Neural cell (in vitro differentiated cells): Measurements from ENCODE around the gene ITPR2. TPM values are rescaled to one million over a fixed set of nuclear protein-coding genes. Genes with fewer than 3 reads are reported as not detected.

ENCODE experiments used
- H2AFZ ChIP-seq: fragments of 200-600, 300-800 bp; sonication (generic), shearing (Covaris generic); 2 replicates; pipeline ENCODE4 v1.6.0; 2014; ENCODE audit warnings: low read depth, mild to moderate bottlenecking, antibody characterized with exemption, low read length, moderate library complexity
- H3F3A ChIP-seq: fragments of 200-600 bp; shearing (Covaris generic); 2 replicates; pipeline ENCODE4 v1.6.1; 2016; ENCODE audit warnings: mild to moderate bottlenecking, moderate library complexity, mixed read lengths, antibody characterized with exemption, low read length; ENCODE audit not compliant: insufficient read depth, poor library complexity, severe bottlenecking
- H3K27ac ChIP-seq: fragments of 200-600, 300-800 bp; sonication (generic), shearing (Covaris generic); 2 replicates; pipeline ENCODE4 v1.5.1; 2014; ENCODE audit warnings: mild to moderate bottlenecking, low read length, moderate library complexity
- H3K27me3 ChIP-seq: fragments of 300-800, 200-600 bp; sonication (generic), shearing (Covaris generic); 2 replicates; pipeline ENCODE4 v1.6.0; 2014; ENCODE audit warnings: mild to moderate bottlenecking, low read depth, low read length, moderate library complexity; ENCODE audit not compliant: insufficient read depth
- H3K36me3 ChIP-seq: fragments of 300-800, 200-600 bp; sonication (generic), shearing (Covaris generic); 2 replicates; pipeline ENCODE4 v1.5.1; 2014; ENCODE audit warnings: mild to moderate bottlenecking, antibody characterized with exemption, low read length, moderate library complexity; ENCODE audit not compliant: insufficient read depth
- H3K4me2 ChIP-seq: fragments of 300-800, 200-600 bp; sonication (generic), shearing (Covaris generic); 2 replicates; pipeline ENCODE4 v1.6.0; 2014; ENCODE audit warnings: mild to moderate bottlenecking, low read length
- H3K4me3 ChIP-seq: fragments of 300-800, 200-600 bp; sonication (generic), shearing (Covaris generic); 2 replicates; pipeline ENCODE4 v1.5.1; 2014; ENCODE audit warnings: mild to moderate bottlenecking, low read length, moderate library complexity
- H3K79me2 ChIP-seq: fragments of 200-600 bp; shearing (Covaris generic); replicated peaks from 2 replicates; pipeline ENCODE4 v1.6.0; 2014; ENCODE audit warnings: mild to moderate bottlenecking, low read length, moderate library complexity; ENCODE audit not compliant: insufficient read depth
- H3K9ac ChIP-seq: fragments of 300-800, 200-600 bp; sonication (generic), shearing (Covaris generic); 2 replicates; pipeline ENCODE4 v1.6.1; 2016; ENCODE audit warnings: mild to moderate bottlenecking, low read length, mixed read lengths
- H3K9me2 ChIP-seq: fragments of 200-600 bp; shearing (Covaris generic); 2 replicates; pipeline ENCODE4 v1.6.1; 2016; ENCODE audit warnings: mild to moderate bottlenecking, low read length, mixed read lengths; ENCODE audit not compliant: insufficient read depth
- H3K9me3 ChIP-seq: fragments of 200-600, 300-800 bp; sonication (generic), shearing (Covaris generic); 2 replicates; pipeline ENCODE4 v1.6.1; 2016; ENCODE audit warnings: mild to moderate bottlenecking, mixed run types, low read length, moderate library complexity, mixed read lengths
- H4K20me1 ChIP-seq: fragments of 200-600 bp; shearing (Covaris generic); 2 replicates; pipeline ENCODE4 v1.6.1; 2016; ENCODE audit warnings: mild to moderate bottlenecking, mixed run types; ENCODE audit not compliant: insufficient read depth
- EP300 ChIP-seq: fragments of 450-650 bp; conservative IDR thresholded peaks from 2 replicates; pipeline ENCODE4 v1.6.1; 2014; ENCODE audit warnings: antibody characterized with exemption, mild to moderate bottlenecking, moderate library complexity; ENCODE audit not compliant: poor library complexity, severe bottlenecking
- EZH2 ChIP-seq: fragments of 200-600, 300-800 bp; shearing (Covaris generic), sonication (generic); IDR thresholded peaks from 2 replicates; pipeline ENCODE4 v1.6.1; 2014; ENCODE audit warnings: antibody characterized with exemption, low read length, borderline replicate concordance, mild to moderate bottlenecking; ENCODE audit not compliant: insufficient read depth, poor library complexity, severe bottlenecking
- MXI1 ChIP-seq: fragments of 450-650 bp; conservative IDR thresholded peaks from 2 replicates; pipeline ENCODE4 v1.6.1; 2014; ENCODE audit warnings: antibody characterized with exemption, mild to moderate bottlenecking; ENCODE audit not compliant: poor library complexity, severe bottlenecking
- POLR2AphosphoS5 ChIP-seq: IDR thresholded peaks from 2 replicates; pipeline ENCODE4 v1.6.1; 2012
- RAD21 ChIP-seq: fragments of 450-650 bp; conservative IDR thresholded peaks from 2 replicates; pipeline ENCODE4 v1.6.1; 2014; ENCODE audit warnings: antibody characterized with exemption, mild to moderate bottlenecking, moderate library complexity
- REST ChIP-seq: IDR thresholded peaks from 2 replicates; pipeline ENCODE4 v1.6.1; 2012; ENCODE audit warnings: borderline replicate concordance
- SMC3 ChIP-seq: fragments of 450-650 bp; conservative IDR thresholded peaks from 2 replicates; pipeline ENCODE4 v1.6.1; 2014; ENCODE audit warnings: antibody characterized with exemption, mild to moderate bottlenecking, moderate library complexity; ENCODE audit not compliant: poor library complexity
- TAF1 ChIP-seq: IDR thresholded peaks from 2 replicates; pipeline ENCODE4 v1.6.1; 2012; ENCODE audit warnings: low read depth
- polyA plus RNA-seq: library from polyadenylated mRNA; depleted of rRNA; stranded (reverse); fragments of >200 nt; gene quantifications from 2 replicates; pipeline ENCODE4 v1.2.3, GENCODE V29; 2014
- TF ChIP-seq, protein P1 (sequence below): fragments of 450-650 bp; IDR thresholded peaks from 2 replicates; pipeline ENCODE4 v1.5.1; 2014; ENCODE audit warnings: antibody characterized with exemption, mild to moderate bottlenecking, moderate library complexity; ENCODE audit not compliant: poor library complexity, severe bottlenecking

ITPR2 gene
- polyA plus RNA-seq, 1 donor from 2014 or later, result 2.0 TPM

DNA sequence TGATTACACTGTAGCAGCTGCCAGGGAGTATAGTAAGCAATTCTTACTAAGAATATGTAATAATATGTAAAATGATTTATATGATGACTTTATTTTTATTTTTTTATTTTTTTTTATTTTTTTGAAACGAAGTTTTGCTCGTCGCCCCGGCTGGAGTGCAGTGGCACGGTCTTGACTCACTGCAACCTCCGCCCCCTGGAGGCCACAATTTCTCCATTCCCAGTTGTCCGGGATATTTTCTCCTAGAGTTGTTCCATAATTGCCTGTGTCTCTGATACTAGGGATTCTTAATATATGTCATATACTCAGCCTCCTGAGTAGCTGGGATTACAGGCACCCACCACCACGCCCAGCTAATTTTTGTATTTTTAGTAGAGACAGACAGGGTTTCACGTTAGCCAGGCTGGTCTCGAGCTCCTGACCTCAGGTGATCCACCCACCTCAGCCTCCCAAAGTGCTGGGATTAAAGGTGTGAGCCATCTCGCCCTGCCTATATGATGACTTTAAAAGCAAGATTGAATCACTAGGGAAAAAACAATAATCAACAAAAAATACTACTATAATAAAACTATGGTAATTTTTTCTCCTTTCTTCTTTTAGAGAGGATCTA is 12.2 kb upstream of the ITPR2 start:
- no peaks in the 10 kb centered on the region for H4K20me1 ChIP-seq
- H3K79me2 ChIP-seq, result no peaks in the 10 kb centered on the region
- no peaks in the 10 kb centered on the region for H3K27me3 ChIP-seq
- TF ChIP-seq POLR2AphosphoS5 (no peak), REST (no peak), MXI1 (no peak), TAF1 (no peak), RAD21 (no peak), EP300 (no peak), SMC3 (no peak)
- TF ChIP-seq, protein P1, sequence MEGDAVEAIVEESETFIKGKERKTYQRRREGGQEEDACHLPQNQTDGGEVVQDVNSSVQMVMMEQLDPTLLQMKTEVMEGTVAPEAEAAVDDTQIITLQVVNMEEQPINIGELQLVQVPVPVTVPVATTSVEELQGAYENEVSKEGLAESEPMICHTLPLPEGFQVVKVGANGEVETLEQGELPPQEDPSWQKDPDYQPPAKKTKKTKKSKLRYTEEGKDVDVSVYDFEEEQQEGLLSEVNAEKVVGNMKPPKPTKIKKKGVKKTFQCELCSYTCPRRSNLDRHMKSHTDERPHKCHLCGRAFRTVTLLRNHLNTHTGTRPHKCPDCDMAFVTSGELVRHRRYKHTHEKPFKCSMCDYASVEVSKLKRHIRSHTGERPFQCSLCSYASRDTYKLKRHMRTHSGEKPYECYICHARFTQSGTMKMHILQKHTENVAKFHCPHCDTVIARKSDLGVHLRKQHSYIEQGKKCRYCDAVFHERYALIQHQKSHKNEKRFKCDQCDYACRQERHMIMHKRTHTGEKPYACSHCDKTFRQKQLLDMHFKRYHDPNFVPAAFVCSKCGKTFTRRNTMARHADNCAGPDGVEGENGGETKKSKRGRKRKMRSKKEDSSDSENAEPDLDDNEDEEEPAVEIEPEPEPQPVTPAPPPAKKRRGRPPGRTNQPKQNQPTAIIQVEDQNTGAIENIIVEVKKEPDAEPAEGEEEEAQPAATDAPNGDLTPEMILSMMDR, result no peak
- no peak overlapping the region for H3K9ac ChIP-seq
- no peak overlapping the region for H2AFZ ChIP-seq
- no peaks in the 10 kb centered on the region for H3K9me2 ChIP-seq
- no peaks in the 10 kb centered on the region for H3K36me3 ChIP-seq
- H3K4me3 ChIP-seq, result no peak overlapping the region
- H3F3A ChIP-seq, result no peaks in the 10 kb centered on the region
- H3K9me3 ChIP-seq, result no peaks in the 10 kb centered on the region
- no peak overlapping the region for H3K4me2 ChIP-seq
- no peak overlapping the region for H3K27ac ChIP-seq

DNA sequence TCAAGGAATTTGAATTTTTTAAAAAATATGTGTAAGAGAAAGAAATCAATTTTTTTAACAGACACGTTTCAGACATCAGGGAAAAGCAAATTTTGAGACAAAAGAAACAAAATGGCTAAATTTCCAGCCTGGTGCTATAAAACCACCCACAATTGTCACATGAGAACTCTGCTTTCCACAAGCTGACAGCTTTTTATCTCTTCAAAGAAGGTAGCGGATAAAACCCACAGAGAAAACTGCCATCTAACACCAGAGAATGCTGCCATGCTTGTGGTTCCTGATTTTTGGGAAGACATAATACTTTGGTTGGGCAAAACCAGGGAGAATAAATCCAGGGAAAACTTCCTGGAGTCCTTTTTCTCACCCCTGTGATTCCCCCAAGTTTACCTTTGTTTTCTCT is 10.3 kb upstream of the ITPR2 start:
- Histone ChIP-seq H3K4me3 (no peak overlapping the region), H3K27me3 (no peaks in the 10 kb centered on the region), H3K9me2 (no peaks in the 10 kb centered on the region), H4K20me1 (no peaks in the 10 kb centered on the region), H3K9me3 (no peaks in the 10 kb centered on the region), H3K9ac (no peak overlapping the region), H3K4me2 (no peak overlapping the region), H3K79me2 (no peaks in the 10 kb centered on the region), H3F3A (no peaks in the 10 kb centered on the region), H3K36me3 (no peaks in the 10 kb centered on the region), H2AFZ (no peak overlapping the region), H3K27ac (no peak overlapping the region)
- TF ChIP-seq SMC3, result no peak
- TF ChIP-seq EP300, result no peak
- TF ChIP-seq TAF1, result no peak
- no peak for TF ChIP-seq EZH2
- TF ChIP-seq MXI1, result no peak
- TF ChIP-seq, protein P1, result no peak
- TF ChIP-seq REST, result no peak
- TF ChIP-seq RAD21, result no peak
- TF ChIP-seq POLR2AphosphoS5, result no peak
